HepG2 (cell line): ENCODE measurements around the gene KAZN. TPM values are rescaled to one million over a fixed set of nuclear protein-coding genes. Genes with fewer than 3 reads are reported as not detected.
A peak's percentile ranks its signal among the peaks of the same experiment; 100 is the strongest.

Source experiments
- ATF7 ChIP-seq, 2 experiments: fragments of 450-650 bp in 1 of 2; sonication (generic) in 1 of 2; formaldehyde crosslinking in 1 of 2; IDR thresholded peaks; 2 replicates each; pipeline versions ENCODE4 v1.4.0 to v1.6.1; 2016 to 2020; ENCODE audit warnings: antibody characterized with exemption in 1 of 2, mild to moderate bottlenecking in 1 of 2, missing genetic modification reagents in 1 of 2
- CBX5 ChIP-seq: sonication (generic); formaldehyde crosslinking; IDR thresholded peaks from 2 replicates; pipeline ENCODE4 v1.4.0; 2020; ENCODE audit warnings: missing genetic modification reagents, borderline replicate concordance
- ELF4 ChIP-seq: sonication (generic); formaldehyde crosslinking; IDR thresholded peaks from 2 replicates; pipeline ENCODE4 v1.5.0; 2020; ENCODE audit warnings: missing genetic modification reagents, mild to moderate bottlenecking, moderate library complexity, borderline replicate concordance
- FOSL1 ChIP-seq: sonication (generic); formaldehyde crosslinking; IDR thresholded peaks from 2 replicates; pipeline ENCODE4 v1.9.0; 2021; ENCODE audit warnings: missing genetic modification reagents, borderline replicate concordance
- SMAD3 ChIP-seq: sonication (generic); formaldehyde crosslinking; IDR thresholded peaks from 2 replicates; pipeline ENCODE4 v1.4.0; 2020; ENCODE audit warnings: missing genetic modification reagents
- TP53 ChIP-seq: sonication (generic); formaldehyde crosslinking; conservative IDR thresholded peaks from 2 replicates; pipeline ENCODE4 v1.4.0; 2020; ENCODE audit warnings: missing genetic modification reagents
- ZKSCAN1 ChIP-seq: fragments of 150-350 bp; IDR thresholded peaks from 2 replicates; pipeline ENCODE4 v1.6.1; 2014; ENCODE audit warnings: low read length
- ZNF263 ChIP-seq: sonication (generic); formaldehyde crosslinking; IDR thresholded peaks from 2 replicates; pipeline ENCODE4 v1.4.0; 2020; ENCODE audit warnings: missing genetic modification reagents
- ZNF382 ChIP-seq: sonication (generic); formaldehyde crosslinking; IDR thresholded peaks from 2 replicates; pipeline ENCODE4 v1.5.0; 2020; ENCODE audit warnings: missing genetic modification reagents, mild to moderate bottlenecking, borderline replicate concordance
- ZNF556 ChIP-seq: sonication (generic); formaldehyde crosslinking; IDR thresholded peaks from 2 replicates; pipeline ENCODE4 v1.4.0; 2020; ENCODE audit warnings: mild to moderate bottlenecking, missing genetic modification reagents, borderline replicate concordance
- polyA plus RNA-seq, 8 experiments: library from polyadenylated mRNA; depleted of rRNA in 3 of 8; stranded (reverse) in 7 of 8; unstranded in 1 of 8; fragments of >200 nt; fragmentation: Illumina TruSeq in 4 of 8; extraction: Trizol in 4 of 8; gene quantifications; 2 replicates each; pipeline versions ENCODE4 v1.2.1 to v1.2.3, GENCODE V29; 2011 to 2016; ENCODE audit warnings: low read depth in 4 of 8, missing spikeins in 1 of 8, mixed read lengths in 1 of 8; ENCODE audit not compliant: insufficient read depth in 1 of 8
- total RNA-seq, 5 experiments: library from RNA; depleted of rRNA; stranded (reverse); fragments of >200 nt; fragmentation: Illumina TruSeq; extraction: Trizol; gene quantifications; 2 replicates each; pipeline ENCODE4 v1.2.3, GENCODE V29; 2016; ENCODE audit warnings: low read depth in 1 of 5
- TF ChIP-seq, protein P1 (sequence below): sonication (generic); formaldehyde crosslinking; IDR thresholded peaks from 2 replicates; pipeline ENCODE4 v1.5.0; 2020; ENCODE audit warnings: missing genetic modification reagents
- TF ChIP-seq, protein P2 (sequence below): sonication (generic); formaldehyde crosslinking; IDR thresholded peaks from 2 replicates; pipeline ENCODE4 v1.8.0; 2022; ENCODE audit warnings: missing genetic modification reagents, mild to moderate bottlenecking, moderate library complexity, borderline replicate concordance
- TF ChIP-seq, protein P3 (sequence below): sonication (generic); formaldehyde crosslinking; IDR thresholded peaks from 2 replicates; pipeline ENCODE4 v1.5.1; 2020; ENCODE audit warnings: mild to moderate bottlenecking, missing genetic modification reagents, moderate library complexity
- TF ChIP-seq, protein P4 (sequence below): sonication (generic); formaldehyde crosslinking; IDR thresholded peaks from 2 replicates; pipeline ENCODE4 v1.5.0; 2020; ENCODE audit warnings: mild to moderate bottlenecking, missing genetic modification reagents, borderline replicate concordance

The KAZN gene
- total and polyA plus RNA-seq, 2 of the 13 experiments (the other 11 are each of a cell fraction or from before 2014, with no cell fraction given) = 10.4 to 13.5 TPM

DNA sequence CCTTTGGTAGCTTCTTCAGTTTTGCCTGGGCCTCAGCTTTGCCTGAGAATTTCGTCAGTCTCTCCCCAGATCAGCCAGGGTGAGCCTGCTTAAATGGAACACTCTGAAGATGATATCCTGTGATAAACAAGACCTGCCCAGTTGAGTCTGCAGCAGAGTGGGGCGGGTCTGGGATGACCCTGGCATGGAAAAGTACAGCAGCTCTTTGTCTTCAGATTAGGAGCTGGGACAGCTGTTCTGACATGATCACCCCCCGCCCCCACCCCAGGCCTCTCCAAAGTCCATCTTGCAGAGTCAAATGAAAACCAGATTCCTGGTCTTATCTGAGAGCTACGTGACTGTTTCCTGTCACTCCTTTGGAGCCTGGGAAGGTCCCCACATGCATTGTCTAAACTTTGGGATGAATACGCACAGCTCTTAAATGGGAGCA, 552.9 kb downstream of the KAZN start (continued):
- TF ChIP-seq ZNF556 (no peak), ZNF263 (CRISPR knock-in tag) (no peak), SMAD3 (CRISPR knock-in tag) (no peak), FOSL1 (CRISPR knock-in tag) (no peak), TP53 (CRISPR knock-in tag) (no peak), ATF7 (IDR thresholded peaks at IDR 0.05) (no peak), ATF7 (CRISPR knock-in tag; IDR thresholded peaks at IDR 0.05) (no peak), ZNF382 (CRISPR knock-in tag) (no peak), CBX5 (CRISPR knock-in tag) (no peak), ZKSCAN1 (no peak), ELF4 (no peak)
- TF ChIP-seq, protein P1, sequence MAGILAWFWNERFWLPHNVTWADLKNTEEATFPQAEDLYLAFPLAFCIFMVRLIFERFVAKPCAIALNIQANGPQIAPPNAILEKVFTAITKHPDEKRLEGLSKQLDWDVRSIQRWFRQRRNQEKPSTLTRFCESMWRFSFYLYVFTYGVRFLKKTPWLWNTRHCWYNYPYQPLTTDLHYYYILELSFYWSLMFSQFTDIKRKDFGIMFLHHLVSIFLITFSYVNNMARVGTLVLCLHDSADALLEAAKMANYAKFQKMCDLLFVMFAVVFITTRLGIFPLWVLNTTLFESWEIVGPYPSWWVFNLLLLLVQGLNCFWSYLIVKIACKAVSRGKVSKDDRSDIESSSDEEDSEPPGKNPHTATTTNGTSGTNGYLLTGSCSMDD (CRISPR knock-in tag) = no peak
- TF ChIP-seq, protein P2, sequence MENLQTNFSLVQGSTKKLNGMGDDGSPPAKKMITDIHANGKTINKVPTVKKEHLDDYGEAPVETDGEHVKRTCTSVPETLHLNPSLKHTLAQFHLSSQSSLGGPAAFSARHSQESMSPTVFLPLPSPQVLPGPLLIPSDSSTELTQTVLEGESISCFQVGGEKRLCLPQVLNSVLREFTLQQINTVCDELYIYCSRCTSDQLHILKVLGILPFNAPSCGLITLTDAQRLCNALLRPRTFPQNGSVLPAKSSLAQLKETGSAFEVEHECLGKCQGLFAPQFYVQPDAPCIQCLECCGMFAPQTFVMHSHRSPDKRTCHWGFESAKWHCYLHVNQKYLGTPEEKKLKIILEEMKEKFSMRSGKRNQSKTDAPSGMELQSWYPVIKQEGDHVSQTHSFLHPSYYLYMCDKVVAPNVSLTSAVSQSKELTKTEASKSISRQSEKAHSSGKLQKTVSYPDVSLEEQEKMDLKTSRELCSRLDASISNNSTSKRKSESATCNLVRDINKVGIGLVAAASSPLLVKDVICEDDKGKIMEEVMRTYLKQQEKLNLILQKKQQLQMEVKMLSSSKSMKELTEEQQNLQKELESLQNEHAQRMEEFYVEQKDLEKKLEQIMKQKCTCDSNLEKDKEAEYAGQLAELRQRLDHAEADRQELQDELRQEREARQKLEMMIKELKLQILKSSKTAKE (CRISPR knock-in tag) = peak; percentile 78
- TF ChIP-seq, protein P3, sequence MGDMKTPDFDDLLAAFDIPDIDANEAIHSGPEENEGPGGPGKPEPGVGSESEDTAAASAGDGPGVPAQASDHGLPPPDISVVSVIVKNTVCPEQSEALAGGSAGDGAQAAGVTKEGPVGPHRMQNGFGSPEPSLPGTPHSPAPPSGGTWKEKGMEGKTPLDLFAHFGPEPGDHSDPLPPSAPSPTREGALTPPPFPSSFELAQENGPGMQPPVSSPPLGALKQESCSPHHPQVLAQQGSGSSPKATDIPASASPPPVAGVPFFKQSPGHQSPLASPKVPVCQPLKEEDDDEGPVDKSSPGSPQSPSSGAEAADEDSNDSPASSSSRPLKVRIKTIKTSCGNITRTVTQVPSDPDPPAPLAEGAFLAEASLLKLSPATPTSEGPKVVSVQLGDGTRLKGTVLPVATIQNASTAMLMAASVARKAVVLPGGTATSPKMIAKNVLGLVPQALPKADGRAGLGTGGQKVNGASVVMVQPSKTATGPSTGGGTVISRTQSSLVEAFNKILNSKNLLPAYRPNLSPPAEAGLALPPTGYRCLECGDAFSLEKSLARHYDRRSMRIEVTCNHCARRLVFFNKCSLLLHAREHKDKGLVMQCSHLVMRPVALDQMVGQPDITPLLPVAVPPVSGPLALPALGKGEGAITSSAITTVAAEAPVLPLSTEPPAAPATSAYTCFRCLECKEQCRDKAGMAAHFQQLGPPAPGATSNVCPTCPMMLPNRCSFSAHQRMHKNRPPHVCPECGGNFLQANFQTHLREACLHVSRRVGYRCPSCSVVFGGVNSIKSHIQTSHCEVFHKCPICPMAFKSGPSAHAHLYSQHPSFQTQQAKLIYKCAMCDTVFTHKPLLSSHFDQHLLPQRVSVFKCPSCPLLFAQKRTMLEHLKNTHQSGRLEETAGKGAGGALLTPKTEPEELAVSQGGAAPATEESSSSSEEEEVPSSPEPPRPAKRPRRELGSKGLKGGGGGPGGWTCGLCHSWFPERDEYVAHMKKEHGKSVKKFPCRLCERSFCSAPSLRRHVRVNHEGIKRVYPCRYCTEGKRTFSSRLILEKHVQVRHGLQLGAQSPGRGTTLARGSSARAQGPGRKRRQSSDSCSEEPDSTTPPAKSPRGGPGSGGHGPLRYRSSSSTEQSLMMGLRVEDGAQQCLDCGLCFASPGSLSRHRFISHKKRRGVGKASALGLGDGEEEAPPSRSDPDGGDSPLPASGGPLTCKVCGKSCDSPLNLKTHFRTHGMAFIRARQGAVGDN (CRISPR knock-in tag) = peak; percentile 61
- TF ChIP-seq, protein P4, sequence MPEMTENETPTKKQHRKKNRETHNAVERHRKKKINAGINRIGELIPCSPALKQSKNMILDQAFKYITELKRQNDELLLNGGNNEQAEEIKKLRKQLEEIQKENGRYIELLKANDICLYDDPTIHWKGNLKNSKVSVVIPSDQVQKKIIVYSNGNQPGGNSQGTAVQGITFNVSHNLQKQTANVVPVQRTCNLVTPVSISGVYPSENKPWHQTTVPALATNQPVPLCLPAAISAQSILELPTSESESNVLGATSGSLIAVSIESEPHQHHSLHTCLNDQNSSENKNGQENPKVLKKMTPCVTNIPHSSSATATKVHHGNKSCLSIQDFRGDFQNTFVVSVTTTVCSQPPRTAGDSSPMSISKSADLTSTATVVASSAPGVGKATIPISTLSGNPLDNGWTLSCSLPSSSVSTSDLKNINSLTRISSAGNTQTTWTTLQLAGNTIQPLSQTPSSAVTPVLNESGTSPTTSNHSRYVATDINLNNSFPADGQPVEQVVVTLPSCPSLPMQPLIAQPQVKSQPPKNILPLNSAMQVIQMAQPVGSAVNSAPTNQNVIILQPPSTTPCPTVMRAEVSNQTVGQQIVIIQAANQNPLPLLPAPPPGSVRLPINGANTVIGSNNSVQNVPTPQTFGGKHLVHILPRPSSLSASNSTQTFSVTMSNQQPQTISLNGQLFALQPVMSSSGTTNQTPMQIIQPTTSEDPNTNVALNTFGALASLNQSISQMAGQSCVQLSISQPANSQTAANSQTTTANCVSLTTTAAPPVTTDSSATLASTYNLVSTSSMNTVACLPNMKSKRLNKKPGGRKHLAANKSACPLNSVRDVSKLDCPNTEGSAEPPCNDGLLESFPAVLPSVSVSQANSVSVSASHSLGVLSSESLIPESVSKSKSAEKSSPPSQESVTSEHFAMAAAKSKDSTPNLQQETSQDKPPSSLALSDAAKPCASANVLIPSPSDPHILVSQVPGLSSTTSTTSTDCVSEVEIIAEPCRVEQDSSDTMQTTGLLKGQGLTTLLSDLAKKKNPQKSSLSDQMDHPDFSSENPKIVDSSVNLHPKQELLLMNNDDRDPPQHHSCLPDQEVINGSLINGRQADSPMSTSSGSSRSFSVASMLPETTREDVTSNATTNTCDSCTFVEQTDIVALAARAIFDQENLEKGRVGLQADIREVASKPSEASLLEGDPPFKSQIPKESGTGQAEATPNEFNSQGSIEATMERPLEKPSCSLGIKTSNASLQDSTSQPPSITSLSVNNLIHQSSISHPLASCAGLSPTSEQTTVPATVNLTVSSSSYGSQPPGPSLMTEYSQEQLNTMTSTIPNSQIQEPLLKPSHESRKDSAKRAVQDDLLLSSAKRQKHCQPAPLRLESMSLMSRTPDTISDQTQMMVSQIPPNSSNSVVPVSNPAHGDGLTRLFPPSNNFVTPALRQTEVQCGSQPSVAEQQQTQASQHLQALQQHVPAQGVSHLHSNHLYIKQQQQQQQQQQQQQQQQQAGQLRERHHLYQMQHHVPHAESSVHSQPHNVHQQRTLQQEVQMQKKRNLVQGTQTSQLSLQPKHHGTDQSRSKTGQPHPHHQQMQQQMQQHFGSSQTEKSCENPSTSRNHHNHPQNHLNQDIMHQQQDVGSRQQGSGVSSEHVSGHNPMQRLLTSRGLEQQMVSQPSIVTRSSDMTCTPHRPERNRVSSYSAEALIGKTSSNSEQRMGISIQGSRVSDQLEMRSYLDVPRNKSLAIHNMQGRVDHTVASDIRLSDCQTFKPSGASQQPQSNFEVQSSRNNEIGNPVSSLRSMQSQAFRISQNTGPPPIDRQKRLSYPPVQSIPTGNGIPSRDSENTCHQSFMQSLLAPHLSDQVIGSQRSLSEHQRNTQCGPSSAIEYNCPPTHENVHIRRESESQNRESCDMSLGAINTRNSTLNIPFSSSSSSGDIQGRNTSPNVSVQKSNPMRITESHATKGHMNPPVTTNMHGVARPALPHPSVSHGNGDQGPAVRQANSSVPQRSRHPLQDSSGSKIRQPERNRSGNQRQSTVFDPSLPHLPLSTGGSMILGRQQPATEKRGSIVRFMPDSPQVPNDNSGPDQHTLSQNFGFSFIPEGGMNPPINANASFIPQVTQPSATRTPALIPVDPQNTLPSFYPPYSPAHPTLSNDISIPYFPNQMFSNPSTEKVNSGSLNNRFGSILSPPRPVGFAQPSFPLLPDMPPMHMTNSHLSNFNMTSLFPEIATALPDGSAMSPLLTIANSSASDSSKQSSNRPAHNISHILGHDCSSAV (CRISPR knock-in tag) = no peak
